IPS-11a (cell line): ENCODE results near the gene HEATR5A.
"Not testable (repeated sequence)": the region's sequence is repeated elsewhere in the genome, so short reads cannot be mapped to it uniquely, and the experiment has no call there.

ENCODE experiments used
- H3K4me3 ChIP-seq: one replicate; pipeline ENCODE4 v1.5.1; 2013; ENCODE audit warnings: low read depth, low read length, control low read depth

HEATR5A gene

GRCh38 chr14:31259040-31259435 is 161.3 kb downstream of the HEATR5A start:
- not testable (repeated sequence) for H3K4me3 ChIP-seq

GRCh38 chr14:31258427-31259039 is 161.8 kb downstream of the HEATR5A start:
- H3K4me3 ChIP-seq: no peak overlapping the region

GRCh38 chr14:31257554-31258426 is 162.6 kb downstream of the HEATR5A start:
- not testable (repeated sequence) for H3K4me3 ChIP-seq

GRCh38 chr14:31257244-31257553 is 163.2 kb downstream of the HEATR5A start:
- H3K4me3 ChIP-seq: no peak overlapping the region

GRCh38 chr14:31256534-31257243 is 163.7 kb downstream of the HEATR5A start:
- no peak overlapping the region for H3K4me3 ChIP-seq

GRCh38 chr14:31255918-31256317 is 164.4 kb downstream of the HEATR5A start:
- H3K4me3 ChIP-seq: not testable (repeated sequence)

- H3K4me3 ChIP-seq: no peak overlapping the region
These were observed 165.1 kb downstream of the HEATR5A start for GRCh38 chr14:31255286-31255685.

GRCh38 chr14:31253746-31254471 is 166.4 kb downstream of the HEATR5A start:
- H3K4me3 ChIP-seq: no peak overlapping the region

GRCh38 chr14:31252865-31253264 is 167.5 kb downstream of the HEATR5A start:
- H3K4me3 ChIP-seq: no peak overlapping the region

GRCh38 chr14:31251028-31251958 is 169.1 kb downstream of the HEATR5A start:
- H3K4me3 ChIP-seq: no peak overlapping the region

- no peak overlapping the region for H3K4me3 ChIP-seq
These were observed 175.7 kb downstream of the HEATR5A start for GRCh38 chr14:31244626-31245025.

- no peak overlapping the region for H3K4me3 ChIP-seq
These were observed 176.5 kb downstream of the HEATR5A start for GRCh38 chr14:31243860-31244259.

- H3K4me3 ChIP-seq: not testable (repeated sequence)
These were observed 178.0 kb downstream of the HEATR5A start for GRCh38 chr14:31242161-31242940.
